Testis (tissue), 2 donors: Measurements from ENCODE around the gene PCSK4.

Experiments
- POLR2A ChIP-seq: fragments of 450-650 bp; IDR thresholded peaks from one replicate; pipeline ENCODE4 v1.6.1; 2017; ENCODE audit warnings: antibody characterized with exemption, mild to moderate bottlenecking, moderate library complexity
- TF ChIP-seq, protein P1 (sequence below), 3 experiments: fragments of 450-650 bp in 2 of 3; fragments of 200-600 bp in 1 of 3; sonication (generic) in 1 of 3; IDR thresholded peaks; one replicate each; pipeline ENCODE4 v1.5.1; 2016 to 2019; ENCODE audit warnings: antibody characterized with exemption in 3 of 3, mild to moderate bottlenecking in 2 of 3, moderate library complexity in 1 of 3

DNA sequence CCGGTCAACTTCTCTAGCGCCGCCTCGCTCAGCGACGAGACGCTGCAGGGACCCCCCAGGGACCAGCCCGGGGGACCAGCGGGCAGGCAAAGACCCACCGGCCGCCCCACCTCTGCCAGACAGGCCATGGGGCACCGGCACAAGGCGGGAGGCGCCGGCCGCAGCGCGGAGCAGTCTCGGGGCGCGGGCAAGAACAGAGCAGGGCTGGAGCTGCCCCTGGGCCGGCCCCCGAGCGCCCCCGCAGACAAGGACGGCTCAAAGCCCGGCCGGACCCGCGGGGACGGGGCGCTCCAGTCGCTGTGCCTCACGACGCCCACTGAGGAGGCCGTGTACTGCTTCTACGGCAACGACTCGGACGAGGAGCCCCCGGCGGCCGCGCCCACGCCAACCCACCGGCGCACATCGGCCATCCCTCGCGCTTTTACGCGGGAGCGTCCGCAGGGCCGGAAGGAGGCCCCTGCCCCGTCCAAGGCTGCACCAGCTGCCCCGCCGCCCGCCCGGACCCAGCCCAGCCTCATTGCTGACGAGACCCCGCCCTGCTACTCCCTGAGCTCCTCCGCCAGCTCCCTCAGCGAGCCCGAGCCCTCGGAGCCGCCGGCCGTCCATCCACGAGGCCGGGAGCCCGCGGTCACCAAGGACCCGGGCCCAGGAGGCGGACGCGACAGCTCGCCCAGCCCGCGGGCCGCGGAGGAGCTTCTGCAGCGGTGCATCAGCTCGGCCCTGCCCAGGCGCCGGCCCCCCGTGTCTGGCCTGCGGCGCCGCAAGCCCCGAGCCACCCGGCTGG is 22.5 kb downstream of the PCSK4 start:
- no peak for TF ChIP-seq POLR2A
- TF ChIP-seq, protein P1, sequence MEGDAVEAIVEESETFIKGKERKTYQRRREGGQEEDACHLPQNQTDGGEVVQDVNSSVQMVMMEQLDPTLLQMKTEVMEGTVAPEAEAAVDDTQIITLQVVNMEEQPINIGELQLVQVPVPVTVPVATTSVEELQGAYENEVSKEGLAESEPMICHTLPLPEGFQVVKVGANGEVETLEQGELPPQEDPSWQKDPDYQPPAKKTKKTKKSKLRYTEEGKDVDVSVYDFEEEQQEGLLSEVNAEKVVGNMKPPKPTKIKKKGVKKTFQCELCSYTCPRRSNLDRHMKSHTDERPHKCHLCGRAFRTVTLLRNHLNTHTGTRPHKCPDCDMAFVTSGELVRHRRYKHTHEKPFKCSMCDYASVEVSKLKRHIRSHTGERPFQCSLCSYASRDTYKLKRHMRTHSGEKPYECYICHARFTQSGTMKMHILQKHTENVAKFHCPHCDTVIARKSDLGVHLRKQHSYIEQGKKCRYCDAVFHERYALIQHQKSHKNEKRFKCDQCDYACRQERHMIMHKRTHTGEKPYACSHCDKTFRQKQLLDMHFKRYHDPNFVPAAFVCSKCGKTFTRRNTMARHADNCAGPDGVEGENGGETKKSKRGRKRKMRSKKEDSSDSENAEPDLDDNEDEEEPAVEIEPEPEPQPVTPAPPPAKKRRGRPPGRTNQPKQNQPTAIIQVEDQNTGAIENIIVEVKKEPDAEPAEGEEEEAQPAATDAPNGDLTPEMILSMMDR (IDR thresholded peaks at IDR 0.05) = no peak
